Pancreas (tissue), 10 donors: ENCODE results near the gene GPRASP2. TPM values are rescaled to one million over a fixed set of nuclear protein-coding genes. Genes with fewer than 3 reads are reported as not detected.

ENCODE experiments used
- ATAC-seq, 4 donors: fragments of 200-7000 bp; cut with Tn5 transposase; one replicate each; pipeline versions ENCODE4 v1.8.0 to v1.9.1; 2020; ENCODE audit warnings: mild to moderate bottlenecking in 4 of 4, moderate library complexity in 4 of 4
- DNase-seq, 6 donors: peaks; one replicate each; pipeline ENCODE4 v3.0.0-alpha.2; 2020
- FAIRE-seq: peaks from 2 replicates; lab custom pipeline; 2012; peaks lifted over from hg19 to GRCh38; lab: Jason Lieb, UNC
- H3K27ac ChIP-seq, 4 donors: fragments of 200-600 bp; sonication (generic); 1 replicate in 3 of 4; 2 replicates in 1 of 4; pipeline versions ENCODE4 v1.5.0 to v1.8.0; 2020
- H3K27me3 ChIP-seq, 4 donors: fragments of 200-600 bp; one replicate each; pipeline ENCODE4 v1.8.0; 2021
- H3K36me3 ChIP-seq, 3 donors: fragments of 200-600 bp; sonication (generic) in 1 of 3; one replicate each; pipeline versions ENCODE4 v1.5.0 to v1.8.0; 2020 to 2021
- H3K4me1 ChIP-seq, 3 donors: fragments of 200-600 bp; one replicate each; pipeline ENCODE4 v1.8.0; 2021
- H3K4me3 ChIP-seq, 4 donors: fragments of 200-600 bp; sonication (generic) in 2 of 4; one replicate each; pipeline versions ENCODE4 v1.5.0 to v1.8.0; 2020 to 2021
- H3K9me3 ChIP-seq, 4 donors: fragments of 200-600 bp; one replicate each; pipeline ENCODE4 v1.8.0; 2021
- WGBS, 2 donors: extraction: QIAGEN DNeasy Blood & Tissue Kit; methylation state at CpG; one replicate each; pipeline ENCODE4 v1.1.7; 2013; 5-methylcytosine and 5-hydroxymethylcytosine counted together
- intact Hi-C, 3 donors: fragments of 100-400 bp; cut with DNase I; formaldehyde crosslinking; loops; one replicate each; pipeline versions ENCODE4 v1.11.1 to v1.14.2; 2022
- polyA plus RNA-seq, 2 donors: library from polyadenylated mRNA; stranded (reverse); fragments of 200-250 nt; gene quantifications; one replicate each; pipeline ENCODE4 v1.2.3, GENCODE V29; 2013
- total RNA-seq, 6 donors: library from RNA; stranded (reverse); fragmentation: NEBNext Ultra II Directional in 4 of 6; extraction: Animal tissue kit (Norgen Biotek cat#: 25700) in 4 of 6; gene quantifications; one replicate each; pipeline versions ENCODE4 v1.2.1 to v1.2.4, GENCODE V29; 2021 to 2023
- TF ChIP-seq, protein P1 (sequence below), 4 donors: fragments of 200-600 bp; sonication (generic) in 3 of 4; IDR thresholded peaks; one replicate each; pipeline versions ENCODE4 v1.5.0 to v1.8.0; 2021; ENCODE audit warnings: antibody characterized with exemption in 4 of 4
- donor health status: healthy with polysubstance abuse.
- donor health status: DM: no; HTN: no; CAD: no; lungs with moderate emphysema.
- donor health status: DM: no; HTN: no; CAD: no.
- donor health status: control.
- donor health status: control.
- donor health status: Bipolar disorder and iron deficiency.
- donor health status: DM: yes; HTN: yes; CAD: no.
- donor health status: DM: no; HTN: no; CAD: no.
- donor health status: DM: no; HTN: no; CAD: no.
- donor health status: DM: yes; HTN: yes; CAD: no.

The GPRASP2 gene
- total and polyA plus RNA-seq, 8 donors = 4.2 to 13.3 (median 6.8) TPM

- Histone ChIP-seq H3K4me1 (peaks cover 0 to 5% (median 0%) of the 10 kb centered on the region in 3 donors), H3K4me3 (no peak overlapping the region), H3K27me3 (no peaks in the 10 kb centered on the region), H3K9me3 (no peaks in the 10 kb centered on the region), H3K36me3 (no peaks in the 10 kb centered on the region), H3K27ac (no peak overlapping the region)
- no peak for FAIRE-seq
- intact Hi-C loops = no loop called here
- WGBS, 2 donors = 64 to 76% methylated on average over 4 of the region's 4 CpGs
- TF ChIP-seq, protein P1, sequence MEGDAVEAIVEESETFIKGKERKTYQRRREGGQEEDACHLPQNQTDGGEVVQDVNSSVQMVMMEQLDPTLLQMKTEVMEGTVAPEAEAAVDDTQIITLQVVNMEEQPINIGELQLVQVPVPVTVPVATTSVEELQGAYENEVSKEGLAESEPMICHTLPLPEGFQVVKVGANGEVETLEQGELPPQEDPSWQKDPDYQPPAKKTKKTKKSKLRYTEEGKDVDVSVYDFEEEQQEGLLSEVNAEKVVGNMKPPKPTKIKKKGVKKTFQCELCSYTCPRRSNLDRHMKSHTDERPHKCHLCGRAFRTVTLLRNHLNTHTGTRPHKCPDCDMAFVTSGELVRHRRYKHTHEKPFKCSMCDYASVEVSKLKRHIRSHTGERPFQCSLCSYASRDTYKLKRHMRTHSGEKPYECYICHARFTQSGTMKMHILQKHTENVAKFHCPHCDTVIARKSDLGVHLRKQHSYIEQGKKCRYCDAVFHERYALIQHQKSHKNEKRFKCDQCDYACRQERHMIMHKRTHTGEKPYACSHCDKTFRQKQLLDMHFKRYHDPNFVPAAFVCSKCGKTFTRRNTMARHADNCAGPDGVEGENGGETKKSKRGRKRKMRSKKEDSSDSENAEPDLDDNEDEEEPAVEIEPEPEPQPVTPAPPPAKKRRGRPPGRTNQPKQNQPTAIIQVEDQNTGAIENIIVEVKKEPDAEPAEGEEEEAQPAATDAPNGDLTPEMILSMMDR (IDR thresholded peaks at IDR 0.05) = no peak
- no peak for DNase-seq
- no peak for ATAC-seq
Measured at GRCh38 chrX:102765809-102766208, 53.6 kb downstream of the GPRASP2 start.

GRCh38 chrX:102767287-102767686 lies 55.0 kb downstream of the GPRASP2 start:
- FAIRE-seq = no peak
- no peak for ATAC-seq
- no peaks in the 10 kb centered on the region for H3K36me3 ChIP-seq
- H3K4me1 ChIP-seq = peaks cover 0 to 5% (median 0%) of the 10 kb centered on the region in 3 donors
- TF ChIP-seq, protein P1 (IDR thresholded peaks at IDR 0.05) = no peak
- 67 to 78% methylated on average over 1 of the region's 1 CpG for WGBS, 2 donors
- intact Hi-C loops = no loop called here
- no peak overlapping the region for H3K4me3 ChIP-seq
- no peaks in the 10 kb centered on the region for H3K9me3 ChIP-seq
- no peak overlapping the region for H3K27ac ChIP-seq
- H3K27me3 ChIP-seq = no peaks in the 10 kb centered on the region
- no peak for DNase-seq

Other genes with a start within 250 kb of the GPRASP2 start
- not detected for gene TCP11X2, start 240.6 kb upstream of the GPRASP2 start, total RNA-seq
- gene TCP11X2, start 240.6 kb upstream of the GPRASP2 start, polyA plus RNA-seq = under 1 TPM in 1 of 2 donors, not detected in 1; 0.54 TPM
- under 1 TPM in 2 of 6 donors, not detected in 4; 0.31 to 0.42 TPM for gene TMSB15A, start 195.7 kb upstream of the GPRASP2 start, total RNA-seq
- 1 to 10 TPM in 1 of 2 donors, under 1 TPM in 1; 0.42 to 2.0 TPM for gene TMSB15A, start 195.7 kb upstream of the GPRASP2 start, polyA plus RNA-seq
- 10 to 100 TPM in 1 of 6 donors, 1 to 10 TPM in 5; 6.1 to 10.4 (median 8.0) TPM for gene ARMCX5, start 112.9 kb upstream of the GPRASP2 start, total RNA-seq
- gene ARMCX5, start 112.9 kb upstream of the GPRASP2 start, polyA plus RNA-seq = 1 to 10 TPM; 5.5 to 9.8 TPM
- gene GPRASP1, start 61.0 kb upstream of the GPRASP2 start, total RNA-seq = 1 to 10 TPM; 1.4 to 4.0 (median 3.1) TPM
- gene GPRASP1, start 61.0 kb upstream of the GPRASP2 start, polyA plus RNA-seq = 10 to 100 TPM in 1 of 2 donors, 1 to 10 TPM in 1; 6.6 to 15.8 TPM
- 1 to 10 TPM; 1.8 to 3.6 (median 2.8) TPM for gene GPRASP3, start 8.3 kb downstream of the GPRASP2 start, total RNA-seq
- 1 to 10 TPM in 1 of 2 donors, under 1 TPM in 1; 0.57 to 1.7 TPM for gene GPRASP3, start 8.3 kb downstream of the GPRASP2 start, polyA plus RNA-seq
- gene RAB40AL, start 224.8 kb downstream of the GPRASP2 start, total RNA-seq = under 1 TPM in 5 of 6 donors, not detected in 1; 0.40 to 0.98 (median 0.65) TPM
- gene RAB40AL, start 224.8 kb downstream of the GPRASP2 start, polyA plus RNA-seq = under 1 TPM; 0.21 to 0.68 TPM